Mammary epithelial cell (primary cell): ENCODE results near the gene DNAJC1.
"Not testable (repeated sequence)": the region's sequence is repeated elsewhere in the genome, so short reads cannot be mapped to it uniquely, and the experiment has no call there.

Source experiments
- CTCF ChIP-seq, 2 donors: IDR thresholded peaks in 1 of 2; conservative IDR thresholded peaks in 1 of 2; 2 replicates each; pipeline ENCODE4 v1.5.1; 2011 to 2012; ENCODE audit warnings: inconsistent platforms in 2 of 2, low read length in 2 of 2, mild to moderate bottlenecking in 2 of 2, control low read depth in 1 of 2, low read depth in 1 of 2; ENCODE audit not compliant: insufficient read depth in 1 of 2; ENCODE audit errors: extremely low read depth in 1 of 2
- EZH2 ChIP-seq: IDR thresholded peaks from 2 replicates; pipeline ENCODE4 v1.6.1; 2012; ENCODE audit warnings: low read length, inconsistent platforms, borderline replicate concordance

DNA sequence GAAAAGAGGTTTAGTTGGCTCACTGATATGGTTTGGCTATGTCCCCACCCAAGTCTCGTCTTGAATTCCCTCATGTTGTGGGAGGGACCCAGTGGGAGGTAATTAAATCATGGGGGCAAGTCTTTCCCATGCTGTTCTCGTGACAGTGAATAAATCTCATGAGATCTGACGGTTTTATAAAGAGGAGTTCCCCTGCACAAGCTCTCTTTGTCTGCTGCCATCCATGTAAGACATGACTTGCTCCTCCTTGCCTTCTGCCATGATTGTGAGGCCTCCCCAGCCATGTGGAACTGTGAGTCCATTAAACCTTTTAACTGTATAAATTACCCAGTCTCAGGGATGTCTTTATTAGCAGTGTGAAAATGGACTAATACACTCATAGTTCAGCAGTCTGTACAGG is 28.7 kb upstream of the DNAJC1 start:
- not testable (repeated sequence) for TF ChIP-seq CTCF (conservative IDR thresholded peaks at IDR 0.05 in 1 of 2, IDR thresholded peaks at IDR 0.05 in 1 of 2; ENCODE audit: extremely low read depth in 1 of 2, insufficient read depth in 1 of 2, low read depth in 1 of 2, low read length in 2 of 2); EZH2
